Liver (tissue), 9 donors: ENCODE results near the gene APOB. TPM values are rescaled to one million over a fixed set of nuclear protein-coding genes. Genes with fewer than 3 reads are reported as not detected.

Experiments
- DNase-seq: peaks from one replicate; pipeline ENCODE4 v3.0.0-alpha.2; 2017; ENCODE audit warnings: low spot score
- H3K27ac ChIP-seq, 2 donors: one replicate each; pipeline ENCODE4 v1.7.0; 2013; ENCODE audit warnings: inconsistent platforms in 2 of 2, low read length in 2 of 2, control low read depth in 1 of 2, low read depth in 1 of 2, mild to moderate bottlenecking in 1 of 2
- H3K27me3 ChIP-seq, 4 donors: one replicate each; pipeline versions ENCODE4 v1.6.1 to v1.7.0; 2013; ENCODE audit warnings: low read length in 3 of 4, inconsistent platforms in 1 of 4, mild to moderate bottlenecking in 1 of 4, moderate library complexity in 1 of 4; ENCODE audit not compliant: control insufficient read depth in 4 of 4, insufficient read depth in 4 of 4
- H3K36me3 ChIP-seq, 4 donors: one replicate each; pipeline versions ENCODE4 v1.6.1 to v1.7.0; 2013; ENCODE audit warnings: low read length in 3 of 4, mild to moderate bottlenecking in 3 of 4, low read depth in 1 of 4, moderate library complexity in 1 of 4; ENCODE audit not compliant: control insufficient read depth in 4 of 4, insufficient read depth in 3 of 4
- H3K4me1 ChIP-seq, 4 donors: one replicate each; pipeline versions ENCODE4 v1.6.1 to v1.7.0; 2013; ENCODE audit warnings: low read length in 3 of 4, mild to moderate bottlenecking in 3 of 4, moderate library complexity in 1 of 4; ENCODE audit not compliant: control insufficient read depth in 4 of 4, insufficient read depth in 4 of 4
- H3K4me3 ChIP-seq, 3 donors: one replicate each; pipeline versions ENCODE4 v1.6.1 to v1.7.0; 2013; ENCODE audit warnings: low read length in 3 of 3, control low read depth in 1 of 3, low read depth in 1 of 3, mild to moderate bottlenecking in 1 of 3
- H3K9ac ChIP-seq, 2 donors: one replicate each; pipeline ENCODE4 v1.7.0; 2013; ENCODE audit warnings: low read length in 2 of 2, mild to moderate bottlenecking in 2 of 2, moderate library complexity in 2 of 2, control low read depth in 1 of 2, low read depth in 1 of 2
- H3K9me3 ChIP-seq, 4 donors: one replicate each; pipeline versions ENCODE4 v1.6.1 to v1.7.0; 2013; ENCODE audit warnings: low read length in 3 of 4; ENCODE audit not compliant: control insufficient read depth in 4 of 4
- EGR1 ChIP-seq, 2 donors: IDR thresholded peaks; 2 replicates each; pipeline ENCODE4 v1.6.1; 2016 to 2018; ENCODE audit warnings: antibody characterized with exemption in 2 of 2, low read depth in 2 of 2
- FOXA1 ChIP-seq: IDR thresholded peaks from 2 replicates; pipeline ENCODE4 v1.6.1; 2016; ENCODE audit warnings: antibody characterized with exemption
- FOXA2 ChIP-seq: IDR thresholded peaks from 2 replicates; pipeline ENCODE4 v1.6.1; 2016; ENCODE audit warnings: antibody characterized with exemption
- GABPA ChIP-seq, 2 donors: IDR thresholded peaks in 1 of 2; conservative IDR thresholded peaks in 1 of 2; 2 replicates each; pipeline ENCODE4 v1.6.1; 2016; ENCODE audit warnings: antibody characterized with exemption in 2 of 2, mild to moderate bottlenecking in 1 of 2, moderate library complexity in 1 of 2
- HNF4A ChIP-seq, 2 donors: conservative IDR thresholded peaks; 2 replicates each; pipeline ENCODE4 v1.6.1; 2016; ENCODE audit warnings: antibody characterized with exemption in 2 of 2, mild to moderate bottlenecking in 2 of 2
- HNF4G ChIP-seq: IDR thresholded peaks from 2 replicates; pipeline ENCODE4 v1.6.1; 2016; ENCODE audit warnings: antibody characterized with exemption
- JUND ChIP-seq, 2 donors: IDR thresholded peaks; 2 replicates each; pipeline ENCODE4 v1.6.1; 2016; ENCODE audit warnings: antibody characterized with exemption in 2 of 2
- MAX ChIP-seq: IDR thresholded peaks from 2 replicates; pipeline ENCODE4 v1.6.1; 2016; ENCODE audit warnings: antibody characterized with exemption
- RAD21 ChIP-seq, 2 donors: IDR thresholded peaks; 2 replicates each; pipeline ENCODE4 v1.6.1; 2016; ENCODE audit warnings: antibody characterized with exemption in 2 of 2, mild to moderate bottlenecking in 2 of 2
- REST ChIP-seq: IDR thresholded peaks from 2 replicates; pipeline ENCODE4 v1.6.1; 2016; ENCODE audit warnings: antibody characterized with exemption, mild to moderate bottlenecking
- RXRA ChIP-seq, 2 donors: IDR thresholded peaks; 2 replicates each; pipeline ENCODE4 v1.6.1; 2017 to 2018; ENCODE audit warnings: antibody characterized with exemption in 2 of 2, mild to moderate bottlenecking in 1 of 2
- SP1 ChIP-seq: IDR thresholded peaks from 2 replicates; pipeline ENCODE4 v1.6.1; 2018; ENCODE audit warnings: antibody characterized with exemption, mild to moderate bottlenecking
- TAF1 ChIP-seq: conservative IDR thresholded peaks from 2 replicates; pipeline ENCODE4 v1.6.1; 2016; ENCODE audit warnings: antibody characterized with exemption, mild to moderate bottlenecking
- YY1 ChIP-seq: IDR thresholded peaks from 2 replicates; pipeline ENCODE4 v1.6.1; 2016; ENCODE audit warnings: antibody characterized with exemption, mild to moderate bottlenecking
- WGBS: extraction: QIAGEN DNeasy Blood & Tissue Kit; methylation state at CpG from one replicate; pipeline ENCODE4 v1.1.7; 2013; 5-methylcytosine and 5-hydroxymethylcytosine counted together
- polyA plus RNA-seq, 2 donors: library from polyadenylated mRNA; stranded (reverse) in 1 of 2; unstranded in 1 of 2; fragments of 200-250 nt in 1 of 2; fragments of >200 nt in 1 of 2; fragmentation: Nextera tagmentation in 1 of 2; extraction: Ambion mirVana in 1 of 2; gene quantifications; one replicate each; pipeline versions ENCODE4 v1.2.1 to v1.2.3, GENCODE V29; 2013 to 2015
- total RNA-seq, 2 donors: library from RNA; depleted of rRNA; stranded (reverse); fragments of >200 nt; gene quantifications; one replicate each; pipeline ENCODE4 v1.2.3, GENCODE V29; 2014
- TF ChIP-seq, protein P1 (sequence below): fragments of 150-350 bp; IDR thresholded peaks from 2 replicates; pipeline ENCODE4 v1.5.1; 2017; ENCODE audit warnings: improper control_type of control experiment, low read depth, low read length; ENCODE audit not compliant: missing input control
- TF ChIP-seq, protein P2 (sequence below): IDR thresholded peaks from 2 replicates; pipeline ENCODE4 v1.6.1; 2016; ENCODE audit warnings: antibody characterized with exemption
- TF ChIP-seq, protein P3 (sequence below): IDR thresholded peaks from 2 replicates; pipeline ENCODE4 v1.6.1; 2016; ENCODE audit warnings: antibody characterized with exemption
- donor health status: healthy.
- donor health status: healthy.
- donor health status: healthy.
- donor health status: healthy.
- donor health status: healthy.

The APOB gene
- total and polyA plus RNA-seq, 4 donors: 431 to 2,949 (median 1,463) TPM

DNA sequence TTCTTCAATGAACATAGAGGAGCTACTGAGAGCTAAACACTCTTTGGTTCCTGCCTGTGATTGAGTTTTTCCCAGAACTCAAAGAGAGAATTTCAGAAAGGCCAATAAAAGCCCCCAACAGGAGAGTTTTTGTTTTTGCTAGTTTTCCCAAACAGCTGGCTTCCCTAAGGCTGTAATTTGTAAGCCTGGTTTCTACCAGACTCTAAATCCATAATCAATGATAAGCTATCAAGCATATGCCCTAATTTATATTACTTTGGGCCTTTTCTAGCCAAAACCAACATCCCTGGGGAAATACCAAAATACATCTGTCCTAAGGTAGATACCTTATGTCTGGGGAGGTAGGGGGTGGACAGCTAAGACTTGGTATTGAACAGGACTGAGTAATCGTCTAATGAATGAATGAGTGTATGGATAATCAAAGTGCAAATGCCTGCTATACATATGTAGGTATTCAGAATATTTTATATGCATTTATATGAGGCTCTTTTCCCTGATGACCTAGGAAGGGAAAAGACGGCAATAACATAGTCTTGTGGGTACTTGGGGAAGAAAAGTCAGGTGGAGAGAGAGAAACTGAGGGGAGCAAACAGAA, 26.0 kb upstream of the APOB start:
- H3K9ac ChIP-seq: peak overlapping the region in 1 of 2 donors; percentile 4

More for the DNA sequence above, 26.0 kb upstream of the APOB start:
- H3K27me3 ChIP-seq: no peaks in the 10 kb centered on the region
- no peaks in the 10 kb centered on the region for H3K9me3 ChIP-seq
- TF ChIP-seq RAD21 (IDR thresholded peaks at IDR 0.05) (no peak), MAX (no peak), HNF4A (conservative IDR thresholded peaks at IDR 0.05) (no peak), FOXA1 (no peak), JUND (IDR thresholded peaks at IDR 0.05) (no peak), REST (no peak), FOXA2 (no peak), GABPA (IDR thresholded peaks at IDR 0.05 in 1 of 2, conservative IDR thresholded peaks at IDR 0.05 in 1 of 2) (no peak), SP1 (no peak), HNF4G (no peak), TAF1 (no peak), RXRA (IDR thresholded peaks at IDR 0.05) (no peak), EGR1 (IDR thresholded peaks at IDR 0.05; ENCODE audit: low read depth in 2 of 2) (no peak), YY1 (no peak)
- TF ChIP-seq, protein P1, sequence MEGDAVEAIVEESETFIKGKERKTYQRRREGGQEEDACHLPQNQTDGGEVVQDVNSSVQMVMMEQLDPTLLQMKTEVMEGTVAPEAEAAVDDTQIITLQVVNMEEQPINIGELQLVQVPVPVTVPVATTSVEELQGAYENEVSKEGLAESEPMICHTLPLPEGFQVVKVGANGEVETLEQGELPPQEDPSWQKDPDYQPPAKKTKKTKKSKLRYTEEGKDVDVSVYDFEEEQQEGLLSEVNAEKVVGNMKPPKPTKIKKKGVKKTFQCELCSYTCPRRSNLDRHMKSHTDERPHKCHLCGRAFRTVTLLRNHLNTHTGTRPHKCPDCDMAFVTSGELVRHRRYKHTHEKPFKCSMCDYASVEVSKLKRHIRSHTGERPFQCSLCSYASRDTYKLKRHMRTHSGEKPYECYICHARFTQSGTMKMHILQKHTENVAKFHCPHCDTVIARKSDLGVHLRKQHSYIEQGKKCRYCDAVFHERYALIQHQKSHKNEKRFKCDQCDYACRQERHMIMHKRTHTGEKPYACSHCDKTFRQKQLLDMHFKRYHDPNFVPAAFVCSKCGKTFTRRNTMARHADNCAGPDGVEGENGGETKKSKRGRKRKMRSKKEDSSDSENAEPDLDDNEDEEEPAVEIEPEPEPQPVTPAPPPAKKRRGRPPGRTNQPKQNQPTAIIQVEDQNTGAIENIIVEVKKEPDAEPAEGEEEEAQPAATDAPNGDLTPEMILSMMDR: no peak
- TF ChIP-seq, protein P2, sequence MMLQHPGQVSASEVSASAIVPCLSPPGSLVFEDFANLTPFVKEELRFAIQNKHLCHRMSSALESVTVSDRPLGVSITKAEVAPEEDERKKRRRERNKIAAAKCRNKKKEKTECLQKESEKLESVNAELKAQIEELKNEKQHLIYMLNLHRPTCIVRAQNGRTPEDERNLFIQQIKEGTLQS: no peak
- TF ChIP-seq, protein P3, sequence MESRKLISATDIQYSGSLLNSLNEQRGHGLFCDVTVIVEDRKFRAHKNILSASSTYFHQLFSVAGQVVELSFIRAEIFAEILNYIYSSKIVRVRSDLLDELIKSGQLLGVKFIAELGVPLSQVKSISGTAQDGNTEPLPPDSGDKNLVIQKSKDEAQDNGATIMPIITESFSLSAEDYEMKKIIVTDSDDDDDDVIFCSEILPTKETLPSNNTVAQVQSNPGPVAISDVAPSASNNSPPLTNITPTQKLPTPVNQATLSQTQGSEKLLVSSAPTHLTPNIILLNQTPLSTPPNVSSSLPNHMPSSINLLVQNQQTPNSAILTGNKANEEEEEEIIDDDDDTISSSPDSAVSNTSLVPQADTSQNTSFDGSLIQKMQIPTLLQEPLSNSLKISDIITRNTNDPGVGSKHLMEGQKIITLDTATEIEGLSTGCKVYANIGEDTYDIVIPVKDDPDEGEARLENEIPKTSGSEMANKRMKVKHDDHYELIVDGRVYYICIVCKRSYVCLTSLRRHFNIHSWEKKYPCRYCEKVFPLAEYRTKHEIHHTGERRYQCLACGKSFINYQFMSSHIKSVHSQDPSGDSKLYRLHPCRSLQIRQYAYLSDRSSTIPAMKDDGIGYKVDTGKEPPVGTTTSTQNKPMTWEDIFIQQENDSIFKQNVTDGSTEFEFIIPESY: no peak
- no peak overlapping the region for H3K4me3 ChIP-seq
- WGBS: 47% methylated on average over 2 of the region's 2 CpGs
- peak overlapping the region; percentile 64 to 78 for H3K27ac ChIP-seq
- H3K36me3 ChIP-seq: no peaks in the 10 kb centered on the region
- no peak for DNase-seq
- peaks cover 6 to 14% (median 6%) of the 10 kb centered on the region in 4 donors for H3K4me1 ChIP-seq
